ENCODE results near the gene CHRNG.

CHRNG gene

GRCh38 chr2:232547991-232548390 lies 8.5 kb downstream of the CHRNG start:
- no peak overlapping the region for H3K27ac ChIP-seq
- TF ChIP-seq ZFX (IDR thresholded peaks at IDR 0.05; ENCODE audit: borderline replicate concordance) = no peak

- no peak for TF ChIP-seq ZFX (IDR thresholded peaks at IDR 0.05; ENCODE audit: borderline replicate concordance)
- TF ChIP-seq, protein P1, sequence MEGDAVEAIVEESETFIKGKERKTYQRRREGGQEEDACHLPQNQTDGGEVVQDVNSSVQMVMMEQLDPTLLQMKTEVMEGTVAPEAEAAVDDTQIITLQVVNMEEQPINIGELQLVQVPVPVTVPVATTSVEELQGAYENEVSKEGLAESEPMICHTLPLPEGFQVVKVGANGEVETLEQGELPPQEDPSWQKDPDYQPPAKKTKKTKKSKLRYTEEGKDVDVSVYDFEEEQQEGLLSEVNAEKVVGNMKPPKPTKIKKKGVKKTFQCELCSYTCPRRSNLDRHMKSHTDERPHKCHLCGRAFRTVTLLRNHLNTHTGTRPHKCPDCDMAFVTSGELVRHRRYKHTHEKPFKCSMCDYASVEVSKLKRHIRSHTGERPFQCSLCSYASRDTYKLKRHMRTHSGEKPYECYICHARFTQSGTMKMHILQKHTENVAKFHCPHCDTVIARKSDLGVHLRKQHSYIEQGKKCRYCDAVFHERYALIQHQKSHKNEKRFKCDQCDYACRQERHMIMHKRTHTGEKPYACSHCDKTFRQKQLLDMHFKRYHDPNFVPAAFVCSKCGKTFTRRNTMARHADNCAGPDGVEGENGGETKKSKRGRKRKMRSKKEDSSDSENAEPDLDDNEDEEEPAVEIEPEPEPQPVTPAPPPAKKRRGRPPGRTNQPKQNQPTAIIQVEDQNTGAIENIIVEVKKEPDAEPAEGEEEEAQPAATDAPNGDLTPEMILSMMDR (IDR thresholded peaks at IDR 0.05) = no peak
- H3K27ac ChIP-seq = peak overlapping the region; percentile 94
Measured at GRCh38 chr2:232549655-232550353, 10.3 kb downstream of the CHRNG start.

GRCh38 chr2:232550354-232551249 lies 11.1 kb downstream of the CHRNG start, which contains the start of the genes EIF4E2 and TIGD1:
Gene EIF4E2 (plus strand): TSS chr2:232550689. CDS start chr2:232550725, 36 bp downstream.
Gene TIGD1 (minus strand): TSS chr2:232550557. CDS start chr2:232549882, 675 bp downstream.
- peak within 1 kb of the TSS; percentile 94 for H3K27ac ChIP-seq
- TF ChIP-seq, protein P1 (IDR thresholded peaks at IDR 0.05) = peak; percentile 48
- no peak for TF ChIP-seq ZFX (IDR thresholded peaks at IDR 0.05; ENCODE audit: borderline replicate concordance)

- TF ChIP-seq ZFX (IDR thresholded peaks at IDR 0.05; ENCODE audit: borderline replicate concordance) = no peak
- TF ChIP-seq, protein P1 (IDR thresholded peaks at IDR 0.05) = no peak
- H3K27ac ChIP-seq = peak overlapping the region; percentile 94
Measured at GRCh38 chr2:232551250-232551638, 11.8 kb downstream of the CHRNG start.

GRCh38 chr2:232551776-232552175 lies 12.3 kb downstream of the CHRNG start:
- H3K27ac ChIP-seq = peak overlapping the region; percentile 94; the same call in 1 of the 2 replicates
- TF ChIP-seq ZFX (IDR thresholded peaks at IDR 0.05; ENCODE audit: borderline replicate concordance) = no peak
- TF ChIP-seq, protein P1 (IDR thresholded peaks at IDR 0.05) = no peak

DNA sequence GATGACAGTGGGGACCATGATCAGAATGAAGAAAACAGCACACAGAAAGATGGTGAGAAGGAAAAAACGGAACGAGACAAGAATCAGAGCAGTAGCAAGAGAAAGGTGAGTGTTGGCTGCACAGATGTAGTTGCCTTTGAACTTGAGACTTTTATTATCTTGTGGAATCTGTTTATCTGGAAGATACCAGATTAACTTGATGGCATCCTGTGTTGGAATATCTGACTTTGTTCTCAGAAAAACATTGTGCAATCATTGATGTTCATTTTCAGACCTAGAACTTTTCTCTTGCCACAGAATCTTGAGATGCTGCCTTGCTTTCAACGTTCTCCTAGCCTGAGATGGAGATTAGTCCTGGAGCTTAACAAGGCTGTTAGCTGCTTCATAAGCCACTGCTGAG lies 16.9 kb downstream of the CHRNG start:
- TF ChIP-seq, protein P1 (IDR thresholded peaks at IDR 0.05) = no peak
- TF ChIP-seq ZFX (IDR thresholded peaks at IDR 0.05; ENCODE audit: borderline replicate concordance) = no peak
- no peak overlapping the region for H3K27ac ChIP-seq

GRCh38 chr2:232562515-232563151 lies 23.1 kb downstream of the CHRNG start:
- H3K27ac ChIP-seq = no peak overlapping the region
- TF ChIP-seq, protein P1 (IDR thresholded peaks at IDR 0.05) = no peak
- no peak for TF ChIP-seq ZFX (IDR thresholded peaks at IDR 0.05; ENCODE audit: borderline replicate concordance)
